ENCODE results near the gene OR52A1. TPM values are rescaled to one million over a fixed set of nuclear protein-coding genes. Genes with fewer than 3 reads are reported as not detected.

Gene OR52A1
- total and polyA plus RNA-seq, 9 of the 15 experiments (the other 6 are each of a cell fraction or from before 2014, with no cell fraction given): under 0.01 to 0.33 (median 0.13) TPM; not detected in 3

DNA sequence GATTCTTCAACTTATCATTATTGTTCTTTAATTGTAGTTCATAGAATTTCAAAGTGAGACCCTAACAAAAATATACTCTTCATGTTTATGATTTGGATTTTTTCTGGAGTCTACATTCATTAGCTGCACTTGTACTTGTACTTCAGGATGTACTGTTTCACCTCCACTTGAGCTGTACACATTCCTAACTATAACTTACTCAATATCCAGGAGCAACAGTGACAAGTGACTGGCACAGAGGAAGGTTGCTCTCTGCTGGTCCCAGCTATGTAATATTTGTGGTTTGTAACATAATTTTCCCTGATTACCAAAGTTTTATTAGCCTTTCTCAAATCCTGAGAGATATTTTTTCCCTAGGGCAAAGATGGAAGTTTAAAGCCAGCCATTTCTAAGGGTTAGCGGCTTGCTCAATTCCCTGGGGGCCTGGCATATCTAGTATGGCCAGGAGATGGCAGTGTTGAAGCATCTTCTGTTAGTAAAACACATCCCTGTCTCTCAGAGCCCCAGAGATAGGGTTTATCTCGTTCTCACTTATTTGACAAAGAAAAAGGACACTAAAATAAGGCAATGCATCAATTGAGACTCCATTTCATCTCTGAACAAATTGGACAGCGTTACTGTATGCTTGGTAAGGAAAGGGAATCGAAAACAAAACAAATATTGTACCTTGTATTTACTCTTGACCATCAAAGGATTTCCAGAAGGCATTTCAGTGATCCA is 30.6 kb downstream of the OR52A1 start (continued):
- TF ChIP-seq NR2C2 (CRISPR knock-in tag; IDR thresholded peaks at IDR 0.05) (no peak), NR2C2 (tag; IDR thresholded peaks at IDR 0.05) (no peak), YY1 (IDR thresholded peaks at IDR 0.05; ENCODE audit: borderline replicate concordance in 1 of 3, control insufficient read depth in 1 of 3, extremely low read depth in 1 of 3, insufficient read depth in 3 of 3, insufficient read length in 1 of 3, insufficient replicate concordance in 2 of 3, low read depth in 1 of 3, low read length in 2 of 3) (peak in 2 of 3 experiments; percentile 16 to 56), TCF3 (CRISPR knock-in tag; IDR thresholded peaks at IDR 0.05) (no peak; the same call in 1 of the 2 replicates), ZNF79 (CRISPR knock-in tag; IDR thresholded peaks at IDR 0.05; ENCODE audit: low read depth) (no peak), HNRNPK (IDR thresholded peaks at IDR 0.05; ENCODE audit: low read depth, low read length, poor library complexity, severe bottlenecking) (no peak), GATA2 (CRISPR knock-in tag; IDR thresholded peaks at IDR 0.05) (0 out of 2 replicates have a peak, but pooled peaks have one; percentile 17), TFAM (CRISPR knock-in tag; conservative IDR thresholded peaks at IDR 0.05) (no peak), FUS (optimal IDR thresholded peaks at IDR 0.05; ENCODE audit: low read depth, low read length) (no peak), HNRNPH1 (optimal IDR thresholded peaks at IDR 0.05; ENCODE audit: low read depth, low read length) (no peak), ETV5 (CRISPR knock-in tag; IDR thresholded peaks at IDR 0.05; ENCODE audit: low read depth) (no peak)
- TF ChIP-seq, protein P1, sequence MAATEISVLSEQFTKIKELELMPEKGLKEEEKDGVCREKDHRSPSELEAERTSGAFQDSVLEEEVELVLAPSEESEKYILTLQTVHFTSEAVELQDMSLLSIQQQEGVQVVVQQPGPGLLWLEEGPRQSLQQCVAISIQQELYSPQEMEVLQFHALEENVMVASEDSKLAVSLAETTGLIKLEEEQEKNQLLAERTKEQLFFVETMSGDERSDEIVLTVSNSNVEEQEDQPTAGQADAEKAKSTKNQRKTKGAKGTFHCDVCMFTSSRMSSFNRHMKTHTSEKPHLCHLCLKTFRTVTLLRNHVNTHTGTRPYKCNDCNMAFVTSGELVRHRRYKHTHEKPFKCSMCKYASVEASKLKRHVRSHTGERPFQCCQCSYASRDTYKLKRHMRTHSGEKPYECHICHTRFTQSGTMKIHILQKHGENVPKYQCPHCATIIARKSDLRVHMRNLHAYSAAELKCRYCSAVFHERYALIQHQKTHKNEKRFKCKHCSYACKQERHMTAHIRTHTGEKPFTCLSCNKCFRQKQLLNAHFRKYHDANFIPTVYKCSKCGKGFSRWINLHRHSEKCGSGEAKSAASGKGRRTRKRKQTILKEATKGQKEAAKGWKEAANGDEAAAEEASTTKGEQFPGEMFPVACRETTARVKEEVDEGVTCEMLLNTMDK (IDR thresholded peaks at IDR 0.05; ENCODE audit: borderline replicate concordance, insufficient read depth, low read depth, low read length, poor library complexity, severe bottlenecking): no peak
- TF ChIP-seq, protein P2, sequence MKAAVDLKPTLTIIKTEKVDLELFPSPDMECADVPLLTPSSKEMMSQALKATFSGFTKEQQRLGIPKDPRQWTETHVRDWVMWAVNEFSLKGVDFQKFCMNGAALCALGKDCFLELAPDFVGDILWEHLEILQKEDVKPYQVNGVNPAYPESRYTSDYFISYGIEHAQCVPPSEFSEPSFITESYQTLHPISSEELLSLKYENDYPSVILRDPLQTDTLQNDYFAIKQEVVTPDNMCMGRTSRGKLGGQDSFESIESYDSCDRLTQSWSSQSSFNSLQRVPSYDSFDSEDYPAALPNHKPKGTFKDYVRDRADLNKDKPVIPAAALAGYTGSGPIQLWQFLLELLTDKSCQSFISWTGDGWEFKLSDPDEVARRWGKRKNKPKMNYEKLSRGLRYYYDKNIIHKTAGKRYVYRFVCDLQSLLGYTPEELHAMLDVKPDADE (conservative IDR thresholded peaks at IDR 0.05; ENCODE audit: control insufficient read depth, low read depth, low read length): no peak
